ENCODE measurements around the gene P2RX2. TPM values are rescaled to one million over a fixed set of nuclear protein-coding genes. Genes with fewer than 3 reads are reported as not detected.

The P2RX2 gene
- total and polyA plus RNA-seq, 2 of the 4 experiments (the other 2 are of a cell fraction): not detected

- Histone ChIP-seq H2BK20ac (ENCODE audit: low read depth, low read length) (no peak overlapping the region), H3K9ac (ENCODE audit: low read depth, low read length) (no peak overlapping the region), H4K8ac (ENCODE audit: low read depth in 2 of 2, low read length in 2 of 2) (no peak overlapping the region), H3K4me3 (ENCODE audit: insufficient read depth, low read depth, low read length) (no peak overlapping the region), H2BK120ac (ENCODE audit: low read depth, low read length) (no peak overlapping the region), H2AK5ac (ENCODE audit: low read depth, low read length) (no peak overlapping the region), H3K79me1 (ENCODE audit: low read depth in 1 of 2, low read length in 2 of 2) (peaks cover 4 to 7% of the 10 kb centered on the region in 2 experiments), H3K4me2 (ENCODE audit: low read depth, low read length) (no peak overlapping the region), H3K18ac (ENCODE audit: low read depth, low read length) (no peak overlapping the region), H4K5ac (ENCODE audit: low read depth, low read length) (no peak overlapping the region), H3K9me3 (ENCODE audit: control insufficient read depth, insufficient read depth, low read length) (no peaks in the 10 kb centered on the region), H2BK5ac (ENCODE audit: low read depth, low read length, poor library complexity, severe bottlenecking) (no peak overlapping the region), H4K91ac (ENCODE audit: insufficient read depth, low read depth, low read length) (no peak overlapping the region), H3K23ac (ENCODE audit: low read depth, low read length) (no peak overlapping the region), H3K4me1 (ENCODE audit: control insufficient read depth, insufficient read depth, low read length) (no peaks in the 10 kb centered on the region), H3K14ac (replicated peaks; ENCODE audit: low read depth, low read length) (no peak overlapping the region), H3K9me1 (ENCODE audit: insufficient read depth, low read length) (peaks cover 8% of the 10 kb centered on the region), H2AK9ac (replicated peaks; ENCODE audit: low read depth, low read length, poor library complexity) (no peak overlapping the region), H3K27me3 (ENCODE audit: control insufficient read depth, insufficient read depth, low read length) (no peaks in the 10 kb centered on the region), H4K20me1 (ENCODE audit: insufficient read depth, low read length) (peaks cover 5% of the 10 kb centered on the region), H3K56ac (ENCODE audit: extremely low read depth, insufficient read depth, low read length) (no peak overlapping the region), H3K4ac (ENCODE audit: low read depth, low read length) (no peak overlapping the region), H3K36me3 (ENCODE audit: control insufficient read depth, insufficient read depth, low read length) (peaks cover 14% of the 10 kb centered on the region), H2BK15ac (ENCODE audit: low read depth, low read length) (no peak overlapping the region), H3K27ac (ENCODE audit: insufficient read depth, low read length) (no peak overlapping the region), H2AFZ (replicated peaks; ENCODE audit: low read length, poor library complexity) (no peak overlapping the region)
- 93% methylated on average over 16 of the region's 55 CpGs; no CpG with 5 or more reads in 1 of the 2 experiments for WGBS, 2 experiments (ENCODE audit: extremely low coverage in 2 of 2, insufficient read length in 1 of 2)
- TF ChIP-seq MXI1 (IDR thresholded peaks at IDR 0.05; ENCODE audit: borderline replicate concordance, low read depth, low read length) (no peak), USF2 (IDR thresholded peaks at IDR 0.05; ENCODE audit: low read depth, low read length) (no peak), MAFK (IDR thresholded peaks at IDR 0.05; ENCODE audit: low read depth, low read length) (no peak), FOS (IDR thresholded peaks at IDR 0.05; ENCODE audit: low read depth, low read length) (no peak), MAZ (IDR thresholded peaks at IDR 0.05; ENCODE audit: borderline replicate concordance, low read depth, low read length) (no peak)
- intact Hi-C loops (cut with micrococcal nuclease): no loop called here
- POLR2A ChIA-PET (ENCODE audit: unreplicated experiment): no interaction called here
- CTCF ChIA-PET: no interaction called here
- no peak for DNase-seq
- in situ Hi-C loops (cut with MboI; ENCODE audit: low sequenced_read_pairs): no loop called here
- no peak for ATAC-seq (ENCODE audit: low read depth)
- no TSS peak for BruUV-seq (replicated peaks)
- dilution Hi-C loops (cut with HindIII; ENCODE audit: low sequenced_read_pairs, unreplicated experiment): no loop called here
These were observed 48.6 kb upstream of the P2RX2 start for GRCh38 chr12:132569856-132570480.

Measured in IMR-90 (cell line).